Type B pancreatic cell (in vitro differentiated cells): Measurements from ENCODE around the gene RAB35. TPM values are rescaled to one million over a fixed set of nuclear protein-coding genes. Genes with fewer than 3 reads are reported as not detected.

ENCODE experiments used
- DNase-seq: peaks from one replicate; pipeline ENCODE4 v3.0.0; 2021; ENCODE audit warnings: mixed read lengths; ENCODE audit not compliant: unreplicated experiment; ENCODE audit errors: extremely low spot score
- H3K27ac Mint-ChIP-seq: 2 replicates; pipeline ENCODE4 v1.8.0; 2021; ENCODE audit warnings: mild to moderate bottlenecking, mixed read lengths
- H3K27me3 Mint-ChIP-seq: 2 replicates; pipeline ENCODE4 v1.8.0; 2021; ENCODE audit warnings: mixed read lengths
- H3K36me3 Mint-ChIP-seq: 2 replicates; pipeline ENCODE4 v1.8.0; 2021; ENCODE audit warnings: mixed read lengths
- H3K4me1 Mint-ChIP-seq: one replicate; pipeline ENCODE4 v1.8.0; 2021; ENCODE audit warnings: mixed read lengths; ENCODE audit not compliant: unreplicated experiment
- H3K4me3 Mint-ChIP-seq: 2 replicates; pipeline ENCODE4 v1.8.0; 2021; ENCODE audit warnings: mild to moderate bottlenecking, mixed read lengths
- H3K9me3 Mint-ChIP-seq: 2 replicates; pipeline ENCODE4 v1.8.0; 2021; ENCODE audit warnings: mixed read lengths
- total RNA-seq: library from RNA; stranded (reverse); gene quantifications from 2 replicates; pipeline ENCODE4 v1.2.1, GENCODE V29; 2021; ENCODE audit warnings: low replicate concordance
- TF ChIP-seq, protein P1 (sequence below): fragments of 200-600 bp; sonication (generic); conservative IDR thresholded peaks from 2 replicates; pipeline ENCODE4 v1.5.0; 2021; ENCODE audit warnings: antibody characterized with exemption, mild to moderate bottlenecking

The RAB35 gene
- total RNA-seq, 1 donor from 2014 or later: 42.3 TPM

- Mint-ChIP-seq H3K27ac (peak overlapping the region; percentile 70), H3K36me3 (peaks cover 22% of the 10 kb centered on the region), H3K9me3 (no peaks in the 10 kb centered on the region), H3K27me3 (no peaks in the 10 kb centered on the region), H3K4me3 (no peak overlapping the region), H3K4me1 (peaks cover 34% of the 10 kb centered on the region)
- TF ChIP-seq, protein P1, sequence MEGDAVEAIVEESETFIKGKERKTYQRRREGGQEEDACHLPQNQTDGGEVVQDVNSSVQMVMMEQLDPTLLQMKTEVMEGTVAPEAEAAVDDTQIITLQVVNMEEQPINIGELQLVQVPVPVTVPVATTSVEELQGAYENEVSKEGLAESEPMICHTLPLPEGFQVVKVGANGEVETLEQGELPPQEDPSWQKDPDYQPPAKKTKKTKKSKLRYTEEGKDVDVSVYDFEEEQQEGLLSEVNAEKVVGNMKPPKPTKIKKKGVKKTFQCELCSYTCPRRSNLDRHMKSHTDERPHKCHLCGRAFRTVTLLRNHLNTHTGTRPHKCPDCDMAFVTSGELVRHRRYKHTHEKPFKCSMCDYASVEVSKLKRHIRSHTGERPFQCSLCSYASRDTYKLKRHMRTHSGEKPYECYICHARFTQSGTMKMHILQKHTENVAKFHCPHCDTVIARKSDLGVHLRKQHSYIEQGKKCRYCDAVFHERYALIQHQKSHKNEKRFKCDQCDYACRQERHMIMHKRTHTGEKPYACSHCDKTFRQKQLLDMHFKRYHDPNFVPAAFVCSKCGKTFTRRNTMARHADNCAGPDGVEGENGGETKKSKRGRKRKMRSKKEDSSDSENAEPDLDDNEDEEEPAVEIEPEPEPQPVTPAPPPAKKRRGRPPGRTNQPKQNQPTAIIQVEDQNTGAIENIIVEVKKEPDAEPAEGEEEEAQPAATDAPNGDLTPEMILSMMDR: no peak
- no peak for DNase-seq
Observed at GRCh38 chr12:120110550-120111501, 5.7 kb downstream of the RAB35 start.

- Mint-ChIP-seq H3K27me3 (no peaks in the 10 kb centered on the region), H3K4me3 (no peak overlapping the region), H3K36me3 (peaks cover 19% of the 10 kb centered on the region), H3K9me3 (no peaks in the 10 kb centered on the region), H3K4me1 (peaks cover 29% of the 10 kb centered on the region), H3K27ac (peak overlapping the region; percentile 70)
- TF ChIP-seq, protein P1: no peak
- no peak for DNase-seq
Observed at GRCh38 chr12:120109570-120110267, 6.8 kb downstream of the RAB35 start.

DNA sequence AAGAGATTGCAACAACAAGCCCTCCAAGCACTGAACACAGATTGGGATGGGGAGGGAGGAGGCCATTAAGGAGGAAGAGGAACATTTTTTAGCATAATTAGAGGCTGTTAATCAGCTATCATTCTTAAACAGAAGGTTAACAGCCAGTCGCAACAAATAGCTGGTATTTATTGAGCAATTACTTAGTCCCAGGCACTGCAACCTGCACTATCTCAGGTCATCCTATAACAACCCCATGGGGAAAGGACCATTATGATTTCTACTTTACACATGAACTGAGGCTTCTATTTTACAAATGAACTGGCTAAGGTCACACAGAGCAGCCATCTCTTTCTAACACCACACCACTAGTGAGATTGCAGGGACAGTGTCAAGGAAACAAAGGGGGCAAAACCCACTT lies 10.4 kb downstream of the RAB35 start:
- no peaks in the 10 kb centered on the region for H3K9me3 Mint-ChIP-seq
- H3K27ac Mint-ChIP-seq: peak overlapping the region; percentile 41
- TF ChIP-seq, protein P1: no peak
- H3K4me1 Mint-ChIP-seq: peaks cover 26% of the 10 kb centered on the region
- DNase-seq: no peak
- H3K36me3 Mint-ChIP-seq: peaks cover 12% of the 10 kb centered on the region
- H3K4me3 Mint-ChIP-seq: no peak overlapping the region
- no peaks in the 10 kb centered on the region for H3K27me3 Mint-ChIP-seq

GRCh38 chr12:120103371-120103770 lies 13.2 kb downstream of the RAB35 start:
- Mint-ChIP-seq H3K27me3 (no peaks in the 10 kb centered on the region), H3K9me3 (no peaks in the 10 kb centered on the region), H3K4me3 (no peak overlapping the region), H3K4me1 (peaks cover 23% of the 10 kb centered on the region), H3K36me3 (peaks cover 12% of the 10 kb centered on the region), H3K27ac (no peak overlapping the region)
- TF ChIP-seq, protein P1: no peak
- DNase-seq: no peak

DNA sequence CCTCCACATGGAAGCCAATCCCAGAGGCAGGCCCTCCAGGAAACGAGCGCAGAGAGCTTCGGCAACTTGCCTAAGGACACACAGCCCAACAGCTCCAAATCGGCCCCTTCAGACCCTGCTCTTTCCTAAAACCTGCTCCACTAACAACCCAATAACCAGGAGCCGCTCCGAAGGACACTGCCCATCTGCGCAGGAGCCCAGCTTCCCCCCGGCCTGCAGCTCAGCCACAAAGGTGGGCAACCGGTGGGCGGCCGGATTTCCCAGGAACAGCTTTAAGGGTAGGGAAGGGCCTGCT lies 13.6 kb downstream of the RAB35 start:
- Mint-ChIP-seq H3K27ac (no peak overlapping the region), H3K4me3 (no peak overlapping the region), H3K9me3 (no peaks in the 10 kb centered on the region), H3K4me1 (peaks cover 19% of the 10 kb centered on the region), H3K36me3 (peaks cover 12% of the 10 kb centered on the region), H3K27me3 (no peaks in the 10 kb centered on the region)
- DNase-seq: no peak
- TF ChIP-seq, protein P1: no peak
